Astrocyte (in vitro differentiated cells and primary cell): Measurements from ENCODE around the gene TPM4.

Experiments
- CTCF ChIP-seq: IDR thresholded peaks from 2 replicates; pipeline ENCODE4 v1.5.1; 2011; ENCODE audit warnings: low read depth, mild to moderate bottlenecking, inconsistent platforms, low read length, moderate library complexity; ENCODE audit not compliant: insufficient read depth
- EZH2 ChIP-seq: IDR thresholded peaks from 2 replicates; pipeline ENCODE4 v1.6.1; 2012; ENCODE audit warnings: mild to moderate bottlenecking, low read length, inconsistent platforms; ENCODE audit not compliant: insufficient read depth

DNA sequence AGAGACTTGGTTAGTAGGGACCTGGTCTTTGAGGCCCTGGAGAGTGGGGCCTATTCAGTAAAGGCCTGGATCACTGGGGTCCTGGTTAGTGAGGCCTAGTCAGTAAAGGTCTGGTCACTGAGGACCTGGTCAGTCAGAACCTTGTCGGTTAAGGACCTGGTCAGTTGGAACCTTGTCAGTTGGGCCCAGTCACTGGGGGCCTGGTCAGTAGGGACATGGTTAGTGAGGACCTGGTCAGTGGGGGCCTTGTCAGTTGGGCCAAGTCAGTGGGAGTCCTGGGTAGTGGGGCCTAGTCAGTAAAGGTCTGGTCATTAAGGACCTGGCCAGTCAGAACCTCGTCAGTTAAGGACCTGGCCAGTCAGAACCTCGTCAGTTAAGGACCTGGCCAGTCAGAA lies 43.2 kb upstream of the TPM4 start:
- TF ChIP-seq CTCF (no peak), EZH2 (no peak)
